ENCODE measurements around the gene SERPINB7.

Gene SERPINB7

GRCh38 chr18:63788447-63789096 is 13.4 kb downstream of the SERPINB7 start:
- DNase-seq = peak; percentile 54

GRCh38 chr18:63789327-63789726 is 14.1 kb downstream of the SERPINB7 start:
- no peak for DNase-seq

- no peak for DNase-seq
Observed at GRCh38 chr18:63795606-63796005, 20.4 kb downstream of the SERPINB7 start.

- DNase-seq = no peak
Observed at GRCh38 chr18:63799189-63799588, 24.0 kb downstream of the SERPINB7 start.

- no peak for DNase-seq
Observed at GRCh38 chr18:63801343-63801742, 26.1 kb downstream of the SERPINB7 start.

- DNase-seq = no peak
Observed at GRCh38 chr18:63808125-63808524, 32.9 kb downstream of the SERPINB7 start.

- no peak for DNase-seq
Observed at GRCh38 chr18:63817441-63818051, 42.3 kb downstream of the SERPINB7 start.

GRCh38 chr18:63818212-63818611 is 43.0 kb downstream of the SERPINB7 start:
- no peak for DNase-seq

GRCh38 chr18:63819786-63820185 is 44.6 kb downstream of the SERPINB7 start:
- no peak for DNase-seq

- no peak for DNase-seq
Observed at GRCh38 chr18:63820694-63821093, 45.5 kb downstream of the SERPINB7 start.

- DNase-seq = no peak
Observed at GRCh38 chr18:63823516-63824219, 48.5 kb downstream of the SERPINB7 start.

GRCh38 chr18:63824220-63824525 is 49.0 kb downstream of the SERPINB7 start:
- no peak for DNase-seq

- no peak for DNase-seq
Observed at GRCh38 chr18:63828120-63828519, 52.9 kb downstream of the SERPINB7 start.

- DNase-seq = no peak
Observed at GRCh38 chr18:63828656-63829055, 53.4 kb downstream of the SERPINB7 start.

GRCh38 chr18:63829886-63830285 is 54.7 kb downstream of the SERPINB7 start:
- DNase-seq = no peak

GRCh38 chr18:63831080-63831788 is 56.0 kb downstream of the SERPINB7 start:
- peak; percentile 2 for DNase-seq

- DNase-seq = no peak
Observed at GRCh38 chr18:63832470-63832869, 57.3 kb downstream of the SERPINB7 start.

GRCh38 chr18:63834471-63835113 is 59.4 kb downstream of the SERPINB7 start:
- DNase-seq = no peak

GRCh38 chr18:63836456-63836855 is 61.2 kb downstream of the SERPINB7 start:
- no peak for DNase-seq

- no peak for DNase-seq
Observed at GRCh38 chr18:63837590-63837989, 62.4 kb downstream of the SERPINB7 start.

GRCh38 chr18:63843008-63843407 is 67.8 kb downstream of the SERPINB7 start:
- no peak for DNase-seq

- no peak for DNase-seq
Observed at GRCh38 chr18:63844254-63844653, 69.0 kb downstream of the SERPINB7 start.

GRCh38 chr18:63848159-63848558 is 72.9 kb downstream of the SERPINB7 start:
- DNase-seq = no peak
